GM18502 (cell line): ENCODE measurements around the gene PYGM.
"Not testable (repeated sequence)": the region's sequence is repeated elsewhere in the genome, so short reads cannot be mapped to it uniquely, and the experiment has no call there.

Experiments
- ATAC-seq: cut with Tn5 transposase; IDR thresholded peaks from one replicate; pipeline ENCODE4 v1.9.1; 2021; ENCODE audit warnings: mild to moderate bottlenecking; ENCODE audit not compliant: unreplicated experiment, poor library complexity

PYGM gene

GRCh38 chr11:64701956-64702355, 57.8 kb downstream of the PYGM start:
- ATAC-seq, result not testable (repeated sequence)

- ATAC-seq, result no peak
These were observed 61.3 kb downstream of the PYGM start for GRCh38 chr11:64698427-64698826.

- ATAC-seq, result no peak
These were observed 62.0 kb downstream of the PYGM start for GRCh38 chr11:64697663-64698375.
